Panc1 (cell line): ENCODE measurements around the gene RABGAP1L. TPM values are rescaled to one million over a fixed set of nuclear protein-coding genes. Genes with fewer than 3 reads are reported as not detected.

ENCODE experiments used
- ATAC-seq: fragments of 200-7000 bp; cut with Tn5 transposase; 2 replicates; pipeline ENCODE4 v1.9.1; 2020; ENCODE audit warnings: mild to moderate bottlenecking, moderate library complexity
- BruUV-seq: library from RNA; stranded (reverse); fragments of 400-500 nt; replicated peaks from 2 replicates; lab custom pipeline; 2021; lab: Mats Ljungman, UMichigan
- CTCF ChIA-PET: fragments of 300-600 bp; sonication (Branson Sonifier 250); formaldehyde crosslinking; loops from one replicate; lab custom pipeline; 2022; ENCODE audit warnings: antibody characterized with exemption; lab: Charles Lee
- POLR2A ChIA-PET: fragments of 300-600 bp; sonication (Branson Sonifier 250); formaldehyde crosslinking; loops from one replicate; lab custom pipeline; 2022; ENCODE audit warnings: antibody characterized with exemption; lab: Charles Lee
- DNase-seq: peaks from one replicate; pipeline ENCODE4 v3.0.0-alpha.2; 2010; ENCODE audit warnings: low read depth, low spot score
- H3K27ac ChIP-seq: 2 replicates; pipeline ENCODE4 v1.5.1; 2011; ENCODE audit warnings: mild to moderate bottlenecking, low read length, inconsistent platforms
- H3K27me3 ChIP-seq: fragments of 200-500 bp; sonication (Bioruptor generic); 2 replicates; pipeline ENCODE4 v1.6.0; 2014; ENCODE audit warnings: low read length, inconsistent platforms; ENCODE audit not compliant: control insufficient read depth, insufficient read depth
- H3K36me3 ChIP-seq: fragments of 200-500 bp; sonication (Bioruptor generic); 2 replicates; pipeline ENCODE4 v1.5.1; 2014; ENCODE audit warnings: inconsistent platforms, mild to moderate bottlenecking, low read length, moderate library complexity; ENCODE audit not compliant: control insufficient read depth, insufficient read depth
- H3K4me1 ChIP-seq: 2 replicates; pipeline ENCODE4 v1.5.1; 2011; ENCODE audit warnings: inconsistent platforms, mild to moderate bottlenecking, low read length, moderate library complexity; ENCODE audit not compliant: control insufficient read depth, insufficient read depth
- H3K4me3 ChIP-seq, 2 experiments: 2 replicates each; pipeline ENCODE4 v1.5.1; 2011 to 2012; ENCODE audit warnings: low read depth in 2 of 2, low read length in 2 of 2, mild to moderate bottlenecking in 2 of 2, inconsistent platforms in 1 of 2, moderate library complexity in 1 of 2
- H3K9me3 ChIP-seq: fragments of 200-500 bp; sonication (Bioruptor generic); 2 replicates; pipeline ENCODE4 v1.5.1; 2014; ENCODE audit warnings: low read depth, mild to moderate bottlenecking, inconsistent platforms, low read length, moderate library complexity; ENCODE audit not compliant: control insufficient read depth, insufficient read depth
- POLR2AphosphoS5 ChIP-seq: IDR thresholded peaks from 2 replicates; pipeline ENCODE4 v1.6.1; 2012; ENCODE audit warnings: mild to moderate bottlenecking, low read depth, low read length, moderate library complexity
- SIN3A ChIP-seq: IDR thresholded peaks from 2 replicates; pipeline ENCODE4 v1.6.1; 2012; ENCODE audit warnings: low read depth, mild to moderate bottlenecking, low read length, moderate library complexity, borderline replicate concordance; ENCODE audit not compliant: insufficient read depth
- TCF7L2 ChIP-seq: IDR thresholded peaks from 2 replicates; pipeline ENCODE4 v1.6.1; 2011; ENCODE audit warnings: mild to moderate bottlenecking, low read depth, low read length, inconsistent platforms
- in situ Hi-C: cut with HindIII; loops from 2 replicates; pipeline ENCODE4 v1.10.0; 2016; ENCODE audit warnings: low sequenced_read_pairs, low pct_unique_long_range_greater_than_20kb
- intact Hi-C: fragments of 100-400 bp; cut with micrococcal nuclease; formaldehyde crosslinking; loops from one replicate; pipeline ENCODE4 v1.10.0; 2022; ENCODE audit not compliant: unreplicated experiment
- total RNA-seq: library from RNA; stranded (reverse); gene quantifications from one replicate; pipeline ENCODE4 v1.2.1, GENCODE V29; 2021; ENCODE audit not compliant: unreplicated experiment
- TF ChIP-seq, protein P1 (sequence below), 2 experiments: IDR thresholded peaks; 2 replicates each; pipeline ENCODE4 v1.6.1; 2011 to 2012; ENCODE audit warnings: low read depth in 2 of 2, control low read depth in 1 of 2, low read length in 1 of 2, mild to moderate bottlenecking in 1 of 2, moderate library complexity in 1 of 2; ENCODE audit not compliant: insufficient read depth in 1 of 2
- TF ChIP-seq, protein P2 (sequence below): fragments of 450-650 bp; IDR thresholded peaks from 2 replicates; pipeline ENCODE4 v1.5.1; 2017; ENCODE audit warnings: mild to moderate bottlenecking

The RABGAP1L gene
- total RNA-seq, 1 experiment from 2014 or later: 37.0 TPM

DNA sequence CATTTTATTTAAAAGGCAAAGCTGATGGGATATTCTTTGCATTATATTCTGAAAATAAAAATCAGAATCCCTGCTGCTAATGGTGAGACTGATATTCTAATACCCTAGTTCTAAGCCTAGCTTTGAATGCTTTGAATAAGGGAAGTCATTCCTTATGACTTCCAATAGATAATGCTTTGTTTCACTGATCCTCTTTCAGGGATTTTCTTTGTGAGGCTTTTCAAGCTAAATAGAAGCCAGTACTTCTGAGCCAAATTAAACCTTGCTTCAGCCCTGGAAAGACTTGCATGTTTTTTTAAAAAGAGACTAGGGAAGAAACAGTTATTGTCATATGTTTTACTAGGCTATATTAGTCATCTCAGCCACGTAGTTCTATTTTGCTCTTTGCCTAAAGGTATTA lies 771.9 kb downstream of the RABGAP1L start:
- POLR2A ChIA-PET: no interaction called here

DNA sequence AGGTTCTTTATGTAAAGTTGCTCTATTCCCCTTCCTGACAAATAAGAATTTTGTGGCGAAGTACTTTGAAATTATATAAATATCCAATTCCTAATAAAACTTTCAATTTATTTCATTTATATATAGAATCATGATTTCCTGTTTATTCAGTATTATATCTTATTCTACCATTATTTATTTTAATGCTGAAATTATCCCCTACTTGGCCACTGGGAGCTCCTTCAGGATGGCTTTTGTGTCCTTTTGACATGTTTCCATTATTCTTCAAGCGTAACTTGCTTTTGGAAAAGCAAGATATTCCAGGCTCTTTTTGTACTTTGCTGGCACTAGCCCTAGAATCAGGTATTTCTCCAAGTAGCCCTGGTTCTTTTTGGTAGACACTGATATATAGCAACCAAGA lies 773.3 kb downstream of the RABGAP1L start:
- POLR2A ChIA-PET: no interaction called here
- CTCF ChIA-PET: no interaction called here
- intact Hi-C loops (no loop called here), in situ Hi-C loops (no loop called here)
- TF ChIP-seq, protein P1, sequence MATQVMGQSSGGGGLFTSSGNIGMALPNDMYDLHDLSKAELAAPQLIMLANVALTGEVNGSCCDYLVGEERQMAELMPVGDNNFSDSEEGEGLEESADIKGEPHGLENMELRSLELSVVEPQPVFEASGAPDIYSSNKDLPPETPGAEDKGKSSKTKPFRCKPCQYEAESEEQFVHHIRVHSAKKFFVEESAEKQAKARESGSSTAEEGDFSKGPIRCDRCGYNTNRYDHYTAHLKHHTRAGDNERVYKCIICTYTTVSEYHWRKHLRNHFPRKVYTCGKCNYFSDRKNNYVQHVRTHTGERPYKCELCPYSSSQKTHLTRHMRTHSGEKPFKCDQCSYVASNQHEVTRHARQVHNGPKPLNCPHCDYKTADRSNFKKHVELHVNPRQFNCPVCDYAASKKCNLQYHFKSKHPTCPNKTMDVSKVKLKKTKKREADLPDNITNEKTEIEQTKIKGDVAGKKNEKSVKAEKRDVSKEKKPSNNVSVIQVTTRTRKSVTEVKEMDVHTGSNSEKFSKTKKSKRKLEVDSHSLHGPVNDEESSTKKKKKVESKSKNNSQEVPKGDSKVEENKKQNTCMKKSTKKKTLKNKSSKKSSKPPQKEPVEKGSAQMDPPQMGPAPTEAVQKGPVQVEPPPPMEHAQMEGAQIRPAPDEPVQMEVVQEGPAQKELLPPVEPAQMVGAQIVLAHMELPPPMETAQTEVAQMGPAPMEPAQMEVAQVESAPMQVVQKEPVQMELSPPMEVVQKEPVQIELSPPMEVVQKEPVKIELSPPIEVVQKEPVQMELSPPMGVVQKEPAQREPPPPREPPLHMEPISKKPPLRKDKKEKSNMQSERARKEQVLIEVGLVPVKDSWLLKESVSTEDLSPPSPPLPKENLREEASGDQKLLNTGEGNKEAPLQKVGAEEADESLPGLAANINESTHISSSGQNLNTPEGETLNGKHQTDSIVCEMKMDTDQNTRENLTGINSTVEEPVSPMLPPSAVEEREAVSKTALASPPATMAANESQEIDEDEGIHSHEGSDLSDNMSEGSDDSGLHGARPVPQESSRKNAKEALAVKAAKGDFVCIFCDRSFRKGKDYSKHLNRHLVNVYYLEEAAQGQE (IDR thresholded peaks at IDR 0.05; ENCODE audit: insufficient read depth in 1 of 2, low read depth in 2 of 2, low read length in 1 of 2): no peak
- TF ChIP-seq POLR2AphosphoS5 (no peak), TCF7L2 (no peak), SIN3A (no peak)
- TF ChIP-seq, protein P2, sequence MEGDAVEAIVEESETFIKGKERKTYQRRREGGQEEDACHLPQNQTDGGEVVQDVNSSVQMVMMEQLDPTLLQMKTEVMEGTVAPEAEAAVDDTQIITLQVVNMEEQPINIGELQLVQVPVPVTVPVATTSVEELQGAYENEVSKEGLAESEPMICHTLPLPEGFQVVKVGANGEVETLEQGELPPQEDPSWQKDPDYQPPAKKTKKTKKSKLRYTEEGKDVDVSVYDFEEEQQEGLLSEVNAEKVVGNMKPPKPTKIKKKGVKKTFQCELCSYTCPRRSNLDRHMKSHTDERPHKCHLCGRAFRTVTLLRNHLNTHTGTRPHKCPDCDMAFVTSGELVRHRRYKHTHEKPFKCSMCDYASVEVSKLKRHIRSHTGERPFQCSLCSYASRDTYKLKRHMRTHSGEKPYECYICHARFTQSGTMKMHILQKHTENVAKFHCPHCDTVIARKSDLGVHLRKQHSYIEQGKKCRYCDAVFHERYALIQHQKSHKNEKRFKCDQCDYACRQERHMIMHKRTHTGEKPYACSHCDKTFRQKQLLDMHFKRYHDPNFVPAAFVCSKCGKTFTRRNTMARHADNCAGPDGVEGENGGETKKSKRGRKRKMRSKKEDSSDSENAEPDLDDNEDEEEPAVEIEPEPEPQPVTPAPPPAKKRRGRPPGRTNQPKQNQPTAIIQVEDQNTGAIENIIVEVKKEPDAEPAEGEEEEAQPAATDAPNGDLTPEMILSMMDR: no peak
- Histone ChIP-seq H3K9me3 (no peaks in the 10 kb centered on the region), H3K27me3 (no peaks in the 10 kb centered on the region), H3K4me1 (no peaks in the 10 kb centered on the region), H3K36me3 (no peaks in the 10 kb centered on the region), H3K4me3 (no peak overlapping the region), H3K27ac (no peak overlapping the region)
- ATAC-seq (no peak), DNase-seq (no peak)
- no TSS peak for BruUV-seq

More for the DNA sequence above, 771.9 kb downstream of the RABGAP1L start:
- CTCF ChIA-PET: no interaction called here
- H3K4me3 ChIP-seq: no peak overlapping the region
- no peak for TF ChIP-seq TCF7L2
- TF ChIP-seq, protein P2: no peak
- no peak for TF ChIP-seq POLR2AphosphoS5
- no peak for TF ChIP-seq SIN3A
- TF ChIP-seq, protein P1 (IDR thresholded peaks at IDR 0.05; ENCODE audit: insufficient read depth in 1 of 2, low read depth in 2 of 2, low read length in 1 of 2): no peak
- H3K9me3 ChIP-seq: no peaks in the 10 kb centered on the region
- H3K36me3 ChIP-seq: no peaks in the 10 kb centered on the region
- H3K27ac ChIP-seq: no peak overlapping the region
- BruUV-seq: no TSS peak
- intact Hi-C loops (no loop called here), in situ Hi-C loops (no loop called here)
- no peaks in the 10 kb centered on the region for H3K27me3 ChIP-seq
- ATAC-seq (no peak), DNase-seq (no peak)
- H3K4me1 ChIP-seq: no peaks in the 10 kb centered on the region
